ENCODE data around the gene C1QTNF1.
A peak's percentile ranks its signal among the peaks of the same experiment; 100 is the strongest.
"Not testable (repeated sequence)": the region's sequence is repeated elsewhere in the genome, so short reads cannot be mapped to it uniquely, and the experiment has no call there.

Gene C1QTNF1

DNA sequence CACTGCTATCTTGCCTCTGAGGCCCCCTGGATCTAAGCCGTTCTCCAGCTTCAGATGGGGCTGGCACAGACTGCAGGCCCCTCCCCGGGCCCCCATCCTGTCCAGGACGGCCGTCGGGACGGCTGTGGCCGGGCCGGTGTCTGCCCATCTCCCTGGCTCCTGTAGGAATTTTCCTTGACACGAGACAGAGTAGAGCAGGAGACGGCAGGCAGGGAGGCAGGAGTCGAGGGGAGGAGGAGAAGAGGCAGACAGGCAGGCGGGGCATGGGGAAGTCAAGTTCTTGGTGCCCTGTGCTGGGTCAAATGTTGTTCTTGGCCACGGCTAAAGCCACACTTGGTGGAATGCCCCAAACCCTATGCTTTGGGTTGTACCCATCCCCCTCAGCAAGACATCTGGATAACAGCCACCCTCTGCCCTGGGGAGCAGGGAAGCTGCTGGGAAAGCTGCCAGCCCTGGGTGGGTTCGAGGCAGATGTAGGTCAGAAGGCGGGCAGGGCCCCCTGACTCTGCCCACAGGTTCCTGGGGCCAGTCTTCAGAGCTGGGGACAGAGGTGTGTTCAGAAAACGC, 4.0 kb downstream of the C1QTNF1 start:
- peak; percentile 65 for ATAC-seq
- TF ChIP-seq ZNF70 (CRISPR knock-in tag; IDR thresholded peaks at IDR 0.05), result 0 out of 2 replicates have a peak, but pooled peaks have one; percentile 2
- TF ChIP-seq TCF4 (CRISPR knock-in tag; IDR thresholded peaks at IDR 0.05; ENCODE audit: borderline replicate concordance), result peak; percentile 94
- TF ChIP-seq, protein P1, sequence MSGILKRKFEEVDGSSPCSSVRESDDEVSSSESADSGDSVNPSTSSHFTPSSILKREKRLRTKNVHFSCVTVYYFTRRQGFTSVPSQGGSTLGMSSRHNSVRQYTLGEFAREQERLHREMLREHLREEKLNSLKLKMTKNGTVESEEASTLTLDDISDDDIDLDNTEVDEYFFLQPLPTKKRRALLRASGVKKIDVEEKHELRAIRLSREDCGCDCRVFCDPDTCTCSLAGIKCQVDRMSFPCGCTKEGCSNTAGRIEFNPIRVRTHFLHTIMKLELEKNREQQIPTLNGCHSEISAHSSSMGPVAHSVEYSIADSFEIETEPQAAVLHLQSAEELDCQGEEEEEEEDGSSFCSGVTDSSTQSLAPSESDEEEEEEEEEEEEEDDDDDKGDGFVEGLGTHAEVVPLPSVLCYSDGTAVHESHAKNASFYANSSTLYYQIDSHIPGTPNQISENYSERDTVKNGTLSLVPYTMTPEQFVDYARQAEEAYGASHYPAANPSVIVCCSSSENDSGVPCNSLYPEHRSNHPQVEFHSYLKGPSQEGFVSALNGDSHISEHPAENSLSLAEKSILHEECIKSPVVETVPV (CRISPR knock-in tag; IDR thresholded peaks at IDR 0.05), result no peak
- TF ChIP-seq, protein P2, sequence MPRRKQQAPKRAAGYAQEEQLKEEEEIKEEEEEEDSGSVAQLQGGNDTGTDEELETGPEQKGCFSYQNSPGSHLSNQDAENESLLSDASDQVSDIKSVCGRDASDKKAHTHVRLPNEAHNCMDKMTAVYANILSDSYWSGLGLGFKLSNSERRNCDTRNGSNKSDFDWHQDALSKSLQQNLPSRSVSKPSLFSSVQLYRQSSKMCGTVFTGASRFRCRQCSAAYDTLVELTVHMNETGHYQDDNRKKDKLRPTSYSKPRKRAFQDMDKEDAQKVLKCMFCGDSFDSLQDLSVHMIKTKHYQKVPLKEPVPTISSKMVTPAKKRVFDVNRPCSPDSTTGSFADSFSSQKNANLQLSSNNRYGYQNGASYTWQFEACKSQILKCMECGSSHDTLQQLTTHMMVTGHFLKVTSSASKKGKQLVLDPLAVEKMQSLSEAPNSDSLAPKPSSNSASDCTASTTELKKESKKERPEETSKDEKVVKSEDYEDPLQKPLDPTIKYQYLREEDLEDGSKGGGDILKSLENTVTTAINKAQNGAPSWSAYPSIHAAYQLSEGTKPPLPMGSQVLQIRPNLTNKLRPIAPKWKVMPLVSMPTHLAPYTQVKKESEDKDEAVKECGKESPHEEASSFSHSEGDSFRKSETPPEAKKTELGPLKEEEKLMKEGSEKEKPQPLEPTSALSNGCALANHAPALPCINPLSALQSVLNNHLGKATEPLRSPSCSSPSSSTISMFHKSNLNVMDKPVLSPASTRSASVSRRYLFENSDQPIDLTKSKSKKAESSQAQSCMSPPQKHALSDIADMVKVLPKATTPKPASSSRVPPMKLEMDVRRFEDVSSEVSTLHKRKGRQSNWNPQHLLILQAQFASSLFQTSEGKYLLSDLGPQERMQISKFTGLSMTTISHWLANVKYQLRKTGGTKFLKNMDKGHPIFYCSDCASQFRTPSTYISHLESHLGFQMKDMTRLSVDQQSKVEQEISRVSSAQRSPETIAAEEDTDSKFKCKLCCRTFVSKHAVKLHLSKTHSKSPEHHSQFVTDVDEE (CRISPR knock-in tag; IDR thresholded peaks at IDR 0.05), result peak; percentile 86; the same call in 1 of the 2 replicates

DNA sequence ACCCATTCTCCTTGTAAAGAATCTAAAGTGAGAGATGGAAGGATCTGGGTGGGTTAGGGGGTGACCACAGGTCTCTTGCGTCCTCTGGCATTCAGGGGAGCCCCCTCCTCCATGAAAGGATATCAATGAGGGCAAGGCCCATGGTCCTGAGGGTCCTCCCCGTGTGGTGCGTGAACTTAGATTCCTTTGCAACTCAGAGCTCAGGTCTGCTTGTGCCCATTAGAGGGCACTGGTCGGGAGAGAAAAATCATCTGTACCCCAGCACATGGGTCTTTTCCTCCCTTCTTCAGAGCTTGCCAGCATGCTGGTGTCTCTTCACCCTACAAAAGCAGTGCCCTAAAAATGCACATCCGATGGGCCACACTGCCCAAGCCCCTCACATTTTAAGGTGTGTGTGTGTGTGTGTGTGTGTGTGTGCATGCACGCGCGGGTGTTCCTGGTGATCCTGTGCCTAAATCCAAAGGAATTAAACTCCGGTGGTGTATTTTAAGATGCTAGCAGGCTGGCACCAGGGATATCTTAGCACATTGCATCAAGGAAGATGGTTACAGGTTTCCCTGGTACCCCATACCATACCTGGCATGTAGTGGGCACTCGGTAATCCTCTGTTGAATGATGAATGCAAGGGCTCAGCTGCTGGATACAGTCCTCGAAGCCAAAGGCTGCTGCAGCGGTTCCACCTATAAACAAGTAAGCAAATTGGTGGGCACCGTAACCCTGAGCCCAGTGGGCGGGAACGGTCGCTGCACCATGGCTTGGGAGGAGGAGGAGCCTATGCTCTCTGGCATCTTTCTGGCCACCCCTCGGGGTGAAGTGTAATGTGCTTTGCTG, 4.7 kb downstream of the C1QTNF1 start:
- peak; percentile 43 for ATAC-seq
- TF ChIP-seq, protein P3, sequence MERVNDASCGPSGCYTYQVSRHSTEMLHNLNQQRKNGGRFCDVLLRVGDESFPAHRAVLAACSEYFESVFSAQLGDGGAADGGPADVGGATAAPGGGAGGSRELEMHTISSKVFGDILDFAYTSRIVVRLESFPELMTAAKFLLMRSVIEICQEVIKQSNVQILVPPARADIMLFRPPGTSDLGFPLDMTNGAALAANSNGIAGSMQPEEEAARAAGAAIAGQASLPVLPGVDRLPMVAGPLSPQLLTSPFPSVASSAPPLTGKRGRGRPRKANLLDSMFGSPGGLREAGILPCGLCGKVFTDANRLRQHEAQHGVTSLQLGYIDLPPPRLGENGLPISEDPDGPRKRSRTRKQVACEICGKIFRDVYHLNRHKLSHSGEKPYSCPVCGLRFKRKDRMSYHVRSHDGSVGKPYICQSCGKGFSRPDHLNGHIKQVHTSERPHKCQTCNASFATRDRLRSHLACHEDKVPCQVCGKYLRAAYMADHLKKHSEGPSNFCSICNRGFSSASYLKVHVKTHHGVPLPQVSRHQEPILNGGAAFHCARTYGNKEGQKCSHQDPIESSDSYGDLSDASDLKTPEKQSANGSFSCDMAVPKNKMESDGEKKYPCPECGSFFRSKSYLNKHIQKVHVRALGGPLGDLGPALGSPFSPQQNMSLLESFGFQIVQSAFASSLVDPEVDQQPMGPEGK (CRISPR knock-in tag; IDR thresholded peaks at IDR 0.05; ENCODE audit: borderline replicate concordance), result no peak
- no peak for TF ChIP-seq ARNTL (CRISPR knock-in tag; IDR thresholded peaks at IDR 0.05; ENCODE audit: borderline replicate concordance, low read depth)
- TF ChIP-seq ZNF70 (CRISPR knock-in tag; IDR thresholded peaks at IDR 0.05), result no peak
- no peak for TF ChIP-seq ZC3H10 (CRISPR knock-in tag; IDR thresholded peaks at IDR 0.05)
- TF ChIP-seq, protein P4, sequence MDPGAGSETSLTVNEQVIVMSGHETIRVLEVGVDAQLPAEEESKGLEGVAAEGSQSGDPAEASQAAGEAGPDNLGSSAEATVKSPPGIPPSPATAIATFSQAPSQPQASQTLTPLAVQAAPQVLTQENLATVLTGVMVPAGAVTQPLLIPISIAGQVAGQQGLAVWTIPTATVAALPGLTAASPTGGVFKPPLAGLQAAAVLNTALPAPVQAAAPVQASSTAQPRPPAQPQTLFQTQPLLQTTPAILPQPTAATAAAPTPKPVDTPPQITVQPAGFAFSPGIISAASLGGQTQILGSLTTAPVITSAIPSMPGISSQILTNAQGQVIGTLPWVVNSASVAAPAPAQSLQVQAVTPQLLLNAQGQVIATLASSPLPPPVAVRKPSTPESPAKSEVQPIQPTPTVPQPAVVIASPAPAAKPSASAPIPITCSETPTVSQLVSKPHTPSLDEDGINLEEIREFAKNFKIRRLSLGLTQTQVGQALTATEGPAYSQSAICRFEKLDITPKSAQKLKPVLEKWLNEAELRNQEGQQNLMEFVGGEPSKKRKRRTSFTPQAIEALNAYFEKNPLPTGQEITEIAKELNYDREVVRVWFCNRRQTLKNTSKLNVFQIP (CRISPR knock-in tag; IDR thresholded peaks at IDR 0.05; ENCODE audit: borderline replicate concordance, low read depth), result no peak
- TF ChIP-seq, protein P5, sequence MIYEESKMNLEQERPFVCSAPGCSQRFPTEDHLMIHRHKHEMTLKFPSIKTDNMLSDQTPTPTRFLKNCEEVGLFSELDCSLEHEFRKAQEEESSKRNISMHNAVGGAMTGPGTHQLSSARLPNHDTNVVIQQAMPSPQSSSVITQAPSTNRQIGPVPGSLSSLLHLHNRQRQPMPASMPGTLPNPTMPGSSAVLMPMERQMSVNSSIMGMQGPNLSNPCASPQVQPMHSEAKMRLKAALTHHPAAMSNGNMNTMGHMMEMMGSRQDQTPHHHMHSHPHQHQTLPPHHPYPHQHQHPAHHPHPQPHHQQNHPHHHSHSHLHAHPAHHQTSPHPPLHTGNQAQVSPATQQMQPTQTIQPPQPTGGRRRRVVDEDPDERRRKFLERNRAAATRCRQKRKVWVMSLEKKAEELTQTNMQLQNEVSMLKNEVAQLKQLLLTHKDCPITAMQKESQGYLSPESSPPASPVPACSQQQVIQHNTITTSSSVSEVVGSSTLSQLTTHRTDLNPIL (CRISPR knock-in tag; IDR thresholded peaks at IDR 0.05; ENCODE audit: low read depth), result no peak
- no peak for TF ChIP-seq OSR1 (CRISPR knock-in tag; IDR thresholded peaks at IDR 0.05)

DNA sequence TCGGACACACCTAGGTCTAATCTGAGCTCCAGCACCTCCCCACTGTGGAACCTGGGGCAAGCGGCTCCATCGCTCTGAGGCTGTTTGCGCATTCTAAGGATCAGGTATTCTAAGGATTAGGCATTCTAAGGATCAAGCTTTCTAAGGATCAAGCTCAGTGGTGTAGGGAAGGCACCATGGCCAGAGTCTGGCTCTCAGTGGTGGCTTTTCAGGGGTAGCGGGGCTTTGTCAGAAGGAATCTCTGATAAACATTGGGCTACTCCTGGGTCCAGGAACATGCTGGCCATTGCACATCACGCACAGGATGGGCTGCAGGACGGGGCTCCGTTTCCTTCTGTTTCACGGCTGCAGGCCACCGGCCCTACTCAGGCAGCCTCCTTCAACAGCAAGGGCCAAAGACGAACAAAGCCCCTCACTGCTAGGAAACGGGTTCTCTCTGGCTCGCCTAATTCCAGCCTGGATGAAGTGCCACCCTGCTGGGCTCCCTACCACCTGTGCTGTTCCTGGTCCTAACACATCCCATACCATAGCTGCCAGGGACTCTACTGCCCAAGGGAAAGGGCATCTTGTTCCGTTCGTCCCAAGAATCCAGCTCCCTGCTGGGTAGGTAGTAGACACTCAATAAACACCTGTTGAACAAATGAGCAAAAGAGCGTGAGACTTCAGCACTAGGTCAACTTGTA, 5.5 kb downstream of the C1QTNF1 start:
- no peak for ATAC-seq
- TF ChIP-seq OSR1 (CRISPR knock-in tag; IDR thresholded peaks at IDR 0.05), result no peak
- TF ChIP-seq, protein P3 (CRISPR knock-in tag; IDR thresholded peaks at IDR 0.05; ENCODE audit: borderline replicate concordance), result no peak

DNA sequence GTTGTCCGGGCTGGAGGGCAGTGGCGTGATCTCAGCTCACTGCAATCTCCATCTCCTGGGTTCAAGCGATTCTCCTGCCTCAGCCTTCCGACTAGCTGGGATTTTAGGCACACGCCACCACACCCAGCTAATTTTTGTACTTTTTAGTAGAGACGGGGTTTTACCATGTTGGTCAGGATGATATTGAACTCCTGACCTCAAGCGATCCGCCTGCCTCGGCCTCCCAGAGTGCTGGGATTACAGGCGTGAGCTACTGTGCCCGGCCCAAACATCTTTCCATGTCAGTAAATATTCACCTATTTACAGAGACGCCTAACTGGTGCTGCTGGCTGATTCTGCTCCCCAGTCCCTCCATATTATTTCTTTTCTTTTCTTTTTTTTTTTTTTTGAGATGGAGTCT, 6.7 kb downstream of the C1QTNF1 start:
- not testable (repeated sequence) for ATAC-seq

Data from SK-N-SH treated with all-trans-retinoic acid at 6 μM for 48 hours (cell line).